Measurements from ENCODE around the gene C7orf33. TPM values are rescaled to one million over a fixed set of nuclear protein-coding genes. Genes with fewer than 3 reads are reported as not detected.

The C7orf33 gene
- total and polyA plus RNA-seq, 2 of the 8 experiments (the other 6 are each of a cell fraction or from before 2014, with no cell fraction given), result not detected

DNA sequence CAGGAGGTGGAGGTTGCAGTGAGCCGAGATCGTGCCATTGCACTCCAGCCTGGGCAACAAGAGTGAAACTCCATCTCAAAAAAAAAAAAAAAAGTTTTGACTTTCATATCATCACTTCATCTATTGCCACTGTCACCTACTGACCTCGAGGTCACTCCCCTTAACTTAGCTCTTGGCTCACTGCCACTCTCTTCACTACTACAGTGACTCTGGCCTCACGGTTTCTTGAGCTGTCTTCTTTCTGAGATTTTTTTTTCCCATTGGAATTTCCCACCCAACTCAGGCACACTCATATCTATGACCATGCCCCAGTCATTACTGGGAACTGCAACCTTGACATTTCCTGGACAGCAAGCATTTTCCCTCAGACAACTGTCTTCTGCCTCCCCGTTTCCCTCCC, 42.6 kb upstream of the C7orf33 start (continued):
- TF ChIP-seq KDM4A (IDR thresholded peaks at IDR 0.05; ENCODE audit: low read depth, low read length, severe bottlenecking), result no peak
- TF ChIP-seq EP300 (IDR thresholded peaks at IDR 0.05; ENCODE audit: borderline replicate concordance in 1 of 2, low read depth in 2 of 2, low read length in 2 of 2), result no peak
- TF ChIP-seq, protein P1, sequence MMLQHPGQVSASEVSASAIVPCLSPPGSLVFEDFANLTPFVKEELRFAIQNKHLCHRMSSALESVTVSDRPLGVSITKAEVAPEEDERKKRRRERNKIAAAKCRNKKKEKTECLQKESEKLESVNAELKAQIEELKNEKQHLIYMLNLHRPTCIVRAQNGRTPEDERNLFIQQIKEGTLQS (IDR thresholded peaks at IDR 0.05; ENCODE audit: insufficient read depth, low read depth, low read length), result no peak

Measured in H1 (cell line).